Esophagus squamous epithelium (tissue), 4 donors: ENCODE measurements around the gene CIBAR2.

Source experiments
- POLR2A ChIP-seq, 4 donors: fragments of 450-650 bp; IDR thresholded peaks; one replicate each; pipeline ENCODE4 v1.6.1; 2017; ENCODE audit warnings: antibody characterized with exemption in 4 of 4, mild to moderate bottlenecking in 4 of 4, moderate library complexity in 3 of 4
- TF ChIP-seq, protein P1 (sequence below), 6 experiments: fragments of 450-650 bp in 4 of 6; fragments of 200-600 bp in 2 of 6; sonication (generic) in 2 of 6; IDR thresholded peaks; one replicate each; pipeline ENCODE4 v1.5.1; 2016 to 2019; ENCODE audit warnings: antibody characterized with exemption in 6 of 6, mild to moderate bottlenecking in 4 of 6, moderate library complexity in 4 of 6

DNA sequence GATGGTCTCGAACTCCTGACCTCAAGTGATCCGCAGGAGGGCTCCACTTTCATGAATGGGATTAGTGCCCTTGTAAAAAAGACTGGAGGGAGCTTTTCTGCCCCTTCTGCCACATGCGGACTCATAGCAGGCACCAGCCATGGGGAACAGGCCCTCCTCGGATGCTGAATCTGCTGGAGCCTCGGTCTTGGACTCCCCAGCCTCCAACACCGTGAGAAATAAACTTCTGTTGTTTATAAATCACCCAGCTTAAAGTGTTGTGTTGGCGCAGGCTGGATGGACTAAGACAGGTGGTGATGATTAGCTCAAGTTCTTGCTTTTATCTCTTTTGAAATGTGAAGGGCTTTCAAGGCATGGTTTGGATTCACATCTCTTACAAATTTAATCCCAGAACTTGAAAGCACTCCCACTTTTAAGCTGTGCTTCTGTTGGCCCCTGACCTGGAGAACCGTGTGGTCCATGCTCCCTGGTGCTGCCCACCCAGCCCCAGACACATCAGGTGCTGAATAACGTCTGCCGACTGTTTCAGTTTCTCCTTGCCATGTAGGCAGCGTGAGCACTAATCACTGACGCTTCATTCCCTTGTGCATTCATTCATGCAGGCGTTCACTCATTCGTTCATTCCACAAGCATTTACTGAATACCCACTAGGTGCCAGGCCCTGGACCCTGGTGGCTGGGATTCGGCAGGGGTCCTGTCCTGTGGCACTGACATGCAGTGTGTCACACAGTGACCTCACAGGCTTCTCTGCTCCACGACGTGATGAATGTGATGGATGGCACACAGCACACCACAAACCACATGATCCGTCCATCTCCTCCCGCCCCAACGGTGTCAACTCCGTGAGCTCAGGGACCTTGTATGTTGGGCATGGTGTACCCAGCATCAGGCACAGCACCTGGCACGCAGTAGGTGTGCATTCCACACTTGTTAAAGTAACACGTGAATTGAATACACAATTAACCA, 8.9 kb downstream of the CIBAR2 start:
- TF ChIP-seq, protein P1, sequence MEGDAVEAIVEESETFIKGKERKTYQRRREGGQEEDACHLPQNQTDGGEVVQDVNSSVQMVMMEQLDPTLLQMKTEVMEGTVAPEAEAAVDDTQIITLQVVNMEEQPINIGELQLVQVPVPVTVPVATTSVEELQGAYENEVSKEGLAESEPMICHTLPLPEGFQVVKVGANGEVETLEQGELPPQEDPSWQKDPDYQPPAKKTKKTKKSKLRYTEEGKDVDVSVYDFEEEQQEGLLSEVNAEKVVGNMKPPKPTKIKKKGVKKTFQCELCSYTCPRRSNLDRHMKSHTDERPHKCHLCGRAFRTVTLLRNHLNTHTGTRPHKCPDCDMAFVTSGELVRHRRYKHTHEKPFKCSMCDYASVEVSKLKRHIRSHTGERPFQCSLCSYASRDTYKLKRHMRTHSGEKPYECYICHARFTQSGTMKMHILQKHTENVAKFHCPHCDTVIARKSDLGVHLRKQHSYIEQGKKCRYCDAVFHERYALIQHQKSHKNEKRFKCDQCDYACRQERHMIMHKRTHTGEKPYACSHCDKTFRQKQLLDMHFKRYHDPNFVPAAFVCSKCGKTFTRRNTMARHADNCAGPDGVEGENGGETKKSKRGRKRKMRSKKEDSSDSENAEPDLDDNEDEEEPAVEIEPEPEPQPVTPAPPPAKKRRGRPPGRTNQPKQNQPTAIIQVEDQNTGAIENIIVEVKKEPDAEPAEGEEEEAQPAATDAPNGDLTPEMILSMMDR (IDR thresholded peaks at IDR 0.05), result no peak
- TF ChIP-seq POLR2A (IDR thresholded peaks at IDR 0.05), result no peak
